GM12875 (cell line): ENCODE data around the gene C19orf38.

Experiments
- H3K4me3 ChIP-seq: one replicate; pipeline ENCODE4 v1.5.1; 2011; ENCODE audit warnings: low read depth, low read length, control low read depth
- CTCF ChIP-seq: IDR thresholded peaks from 2 replicates; pipeline ENCODE4 v1.5.1; 2011; ENCODE audit warnings: low read depth, mild to moderate bottlenecking, control low read depth, inconsistent platforms, low read length, moderate library complexity, borderline replicate concordance; ENCODE audit not compliant: insufficient read depth

The C19orf38 gene

GRCh38 chr19:10884274-10884673, 36.1 kb downstream of the C19orf38 start:
- H3K4me3 ChIP-seq: no peak overlapping the region
- TF ChIP-seq CTCF: no peak

- no peak for TF ChIP-seq CTCF
- H3K4me3 ChIP-seq: no peak overlapping the region
Observed at GRCh38 chr19:10885201-10886169, 37.3 kb downstream of the C19orf38 start.

- TF ChIP-seq CTCF: no peak
- no peak overlapping the region for H3K4me3 ChIP-seq
Observed at GRCh38 chr19:10887616-10888367, 39.6 kb downstream of the C19orf38 start.

DNA sequence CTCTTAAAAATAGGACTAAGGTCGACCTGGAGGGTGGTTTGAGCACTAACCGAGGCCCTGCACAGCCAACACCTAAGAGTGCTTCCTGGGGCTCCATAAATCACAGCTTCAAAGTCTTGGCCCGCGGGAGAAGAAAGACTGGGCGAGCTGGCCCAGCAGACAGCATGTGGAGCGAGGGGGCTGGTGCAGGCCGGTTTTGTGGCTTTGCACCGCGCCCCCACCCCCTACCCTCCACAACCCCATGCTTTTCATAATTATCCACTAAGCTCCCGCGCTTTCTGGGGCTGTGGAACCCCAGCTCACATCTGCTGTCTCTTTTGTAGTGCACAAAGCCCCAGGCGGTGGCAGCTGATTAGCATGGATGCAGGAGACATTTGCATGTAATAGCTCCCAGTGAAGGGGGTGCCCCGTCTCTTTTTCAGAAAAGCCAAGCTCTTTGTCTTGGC, 40.2 kb downstream of the C19orf38 start:
- H3K4me3 ChIP-seq: no peak overlapping the region
- TF ChIP-seq CTCF: no peak

DNA sequence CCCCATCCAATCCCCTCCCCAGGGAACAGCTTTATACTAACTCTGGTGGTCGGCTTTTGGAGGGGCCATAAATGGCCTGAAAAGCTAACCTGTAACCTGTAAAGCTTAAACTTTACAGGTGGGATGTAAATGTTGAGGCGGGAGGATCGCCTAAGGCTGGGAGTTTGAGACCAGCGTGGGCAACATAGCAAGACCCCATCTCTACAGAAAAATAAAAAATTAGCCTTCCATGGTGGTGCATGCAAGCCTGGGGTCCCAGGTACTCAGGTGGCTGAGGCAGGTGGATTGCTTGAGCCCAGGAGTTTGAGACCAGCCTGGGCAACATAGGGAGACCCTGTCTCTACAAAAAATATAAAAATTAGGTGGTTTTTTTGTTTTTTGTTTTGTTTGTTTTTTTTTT, 41.7 kb downstream of the C19orf38 start:
- TF ChIP-seq CTCF: no peak
- no peak overlapping the region for H3K4me3 ChIP-seq

- TF ChIP-seq CTCF: no peak
- H3K4me3 ChIP-seq: no peak overlapping the region
Observed at GRCh38 chr19:10891405-10892086, 43.3 kb downstream of the C19orf38 start.
